ENCODE measurements around the gene UBE3B.

GRCh38 chr12:109489016-109489954 lies 11.9 kb downstream of the UBE3B start:
- TF ChIP-seq CTCF (conservative IDR thresholded peaks at IDR 0.05 in 1 of 2, IDR thresholded peaks at IDR 0.05 in 1 of 2; ENCODE audit: low read depth in 1 of 2, low read length in 2 of 2) = no peak
- TF ChIP-seq EZH2 (IDR thresholded peaks at IDR 0.05; ENCODE audit: low read length, missing control alignments) = no peak

Data from fibroblast of lung (primary cell).